Daoy (cell line): ENCODE measurements around the gene PNP. TPM values are rescaled to one million over a fixed set of nuclear protein-coding genes. Genes with fewer than 3 reads are reported as not detected.
A peak's percentile ranks its signal among the peaks of the same experiment; 100 is the strongest.
"Not testable (repeated sequence)": the region's sequence is repeated elsewhere in the genome, so short reads cannot be mapped to it uniquely, and the experiment has no call there.

Source experiments
- DNase-seq: peaks from one replicate; pipeline ENCODE4 v3.0.0-alpha.2; 2015; ENCODE audit warnings: low read depth
- total RNA-seq: library from RNA; depleted of rRNA; stranded (reverse); fragments of >200 nt; shearing (Covaris generic); gene quantifications from 2 replicates; pipeline ENCODE4 v1.2.3, GENCODE V29; 2014; rRNA removed

Gene PNP
- total RNA-seq, 1 experiment from 2014 or later = 184 TPM

GRCh38 chr14:20492486-20492885, 23.3 kb downstream of the PNP start:
- DNase-seq = peak; percentile 79

GRCh38 chr14:20493634-20494033, 24.4 kb downstream of the PNP start:
- no peak for DNase-seq

DNA sequence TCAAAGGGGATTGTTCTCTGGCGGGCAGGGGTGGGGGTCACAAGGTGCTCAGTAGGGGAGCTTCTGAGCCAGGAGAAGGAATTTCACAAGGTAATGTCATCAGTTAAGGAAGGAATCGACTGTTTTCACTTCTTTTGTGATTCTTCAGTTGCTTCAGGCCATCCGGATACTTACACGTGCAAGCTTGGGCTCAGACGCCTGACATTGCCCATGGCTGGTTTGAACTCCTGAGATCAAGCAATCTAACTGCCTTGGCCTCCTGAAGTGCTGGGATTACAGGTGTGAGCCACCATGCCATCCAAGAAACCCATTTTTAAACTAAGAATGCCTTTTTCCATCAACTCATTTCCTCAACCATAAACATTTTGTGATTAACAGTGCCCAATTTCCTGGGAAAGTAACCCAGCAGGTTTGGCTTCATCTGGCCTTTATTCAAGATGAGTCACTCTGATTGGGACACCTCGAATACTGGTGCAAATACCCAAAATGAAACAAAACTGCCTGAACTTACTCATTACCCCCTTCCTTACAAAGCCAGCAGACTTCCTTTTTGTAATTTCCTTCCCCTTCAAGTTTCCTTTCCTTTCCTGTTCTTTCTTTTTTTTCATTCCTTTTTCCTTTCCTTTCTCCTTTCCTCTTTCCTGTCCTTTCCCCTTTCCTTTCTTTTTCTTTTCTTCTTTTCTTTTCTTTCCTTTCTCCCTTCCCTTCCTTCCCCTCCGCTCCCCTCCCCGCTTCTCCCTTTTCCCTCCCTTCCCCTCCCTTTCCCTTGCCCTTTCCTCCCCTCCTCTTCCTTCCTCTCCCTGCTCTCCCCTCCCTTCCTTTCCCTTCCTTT, 25.9 kb downstream of the PNP start:
- DNase-seq = peak; percentile 41

- no peak for DNase-seq
Observed at GRCh38 chr14:20498622-20499021, 29.4 kb downstream of the PNP start.

GRCh38 chr14:20499108-20499507, 29.9 kb downstream of the PNP start:
- DNase-seq = no peak

- DNase-seq = no peak
Observed at GRCh38 chr14:20499881-20500280, 30.7 kb downstream of the PNP start.

- DNase-seq = no peak
Observed at GRCh38 chr14:20501346-20501745, 32.1 kb downstream of the PNP start.

DNA sequence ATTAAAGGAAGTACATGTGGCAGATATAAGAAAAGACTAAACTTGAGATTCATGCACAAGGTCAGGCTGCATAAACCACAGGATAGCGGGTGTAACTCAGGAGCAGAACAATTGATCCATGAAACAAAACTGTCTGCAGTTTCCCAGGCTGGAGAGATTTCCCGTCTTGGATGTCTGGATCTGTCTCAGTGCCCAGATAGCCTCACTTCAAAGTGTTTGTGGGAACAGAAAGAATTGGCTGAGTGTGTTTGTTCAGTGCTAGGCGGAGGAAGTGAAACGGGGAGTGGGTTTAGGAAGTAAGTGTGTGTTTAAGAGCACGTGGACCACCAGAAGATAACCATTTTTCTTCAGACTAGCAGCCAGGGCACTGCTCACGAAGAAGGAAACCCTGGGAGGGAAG, 34.7 kb downstream of the PNP start:
- DNase-seq = no peak

- not testable (repeated sequence) for DNase-seq
Observed at GRCh38 chr14:20506276-20506675, 37.1 kb downstream of the PNP start.

GRCh38 chr14:20506752-20507151, 37.5 kb downstream of the PNP start:
- DNase-seq = not testable (repeated sequence)

DNA sequence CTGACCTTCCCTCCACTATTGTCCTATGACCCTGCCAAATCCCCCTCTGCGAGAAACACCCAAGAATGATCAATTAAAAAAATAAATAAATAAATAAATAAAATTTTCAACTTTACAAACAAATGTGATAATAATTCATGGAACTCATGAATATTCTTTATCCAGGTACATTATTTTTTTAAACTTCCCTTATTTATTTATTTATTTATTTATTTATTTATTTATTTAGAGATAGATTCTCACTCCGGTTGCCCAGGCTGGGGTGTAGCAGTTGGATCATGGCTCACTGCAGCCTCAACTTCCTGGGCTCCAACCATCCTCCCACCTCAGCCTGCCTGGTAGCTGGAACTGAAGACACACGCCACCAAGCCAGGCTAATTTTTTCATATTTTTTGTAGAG, 38.3 kb downstream of the PNP start:
- DNase-seq = not testable (repeated sequence)

- DNase-seq = no peak
Observed at GRCh38 chr14:20508367-20508766, 39.2 kb downstream of the PNP start.

DNA sequence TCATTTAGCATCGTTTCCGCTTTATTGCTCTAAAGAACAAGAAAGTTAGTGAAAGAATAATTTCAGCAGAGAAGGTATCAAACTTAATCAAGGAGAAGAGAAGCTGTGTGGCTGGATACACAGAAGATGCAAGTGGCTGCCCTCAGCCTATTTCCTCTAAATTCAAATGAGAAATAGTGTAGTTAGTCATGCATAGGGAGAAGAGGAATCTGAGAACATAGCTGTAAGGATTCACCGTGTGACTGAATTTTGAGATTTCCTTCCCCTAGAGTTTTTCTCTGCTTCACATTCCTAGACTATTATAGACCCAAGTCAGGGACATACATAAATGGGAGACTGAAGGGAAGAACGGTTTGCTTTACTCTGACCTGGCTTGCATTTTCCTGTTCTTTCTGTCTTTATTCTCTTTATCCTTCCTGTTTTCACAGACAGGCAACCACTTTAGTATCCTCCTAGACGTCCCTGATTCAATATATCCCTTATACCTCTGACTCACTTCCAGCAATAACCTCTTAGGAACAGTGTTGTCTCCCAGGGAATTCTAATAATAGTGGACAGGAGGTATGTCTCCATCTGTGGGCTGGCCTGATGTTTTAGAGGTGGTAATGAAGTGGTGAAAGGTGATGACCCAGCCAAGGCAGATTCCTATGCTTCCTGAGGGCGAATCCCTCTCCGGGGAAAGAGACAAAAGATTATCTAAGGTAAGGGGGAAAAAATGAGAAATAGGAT, 43.1 kb downstream of the PNP start:
- no peak for DNase-seq

DNA sequence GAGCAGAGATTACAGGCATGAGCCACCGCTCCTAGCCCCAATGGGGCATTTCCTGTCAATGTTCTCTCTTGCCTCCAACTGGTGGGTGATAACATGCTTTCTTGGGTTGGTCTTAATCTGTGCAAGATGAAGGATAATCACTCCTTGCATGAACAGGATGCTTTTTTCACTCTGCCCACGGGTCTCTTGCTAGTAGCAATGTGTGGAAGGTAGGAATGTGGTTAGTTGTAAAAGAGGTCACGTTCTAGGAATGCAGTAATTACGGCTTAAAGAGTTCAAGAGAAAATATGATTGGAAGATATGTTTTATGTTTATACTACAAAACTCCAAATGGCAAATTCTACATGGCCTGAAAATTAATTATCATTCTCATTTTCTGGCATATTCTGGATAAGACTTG, 46.6 kb downstream of the PNP start:
- peak; percentile 29 for DNase-seq

DNA sequence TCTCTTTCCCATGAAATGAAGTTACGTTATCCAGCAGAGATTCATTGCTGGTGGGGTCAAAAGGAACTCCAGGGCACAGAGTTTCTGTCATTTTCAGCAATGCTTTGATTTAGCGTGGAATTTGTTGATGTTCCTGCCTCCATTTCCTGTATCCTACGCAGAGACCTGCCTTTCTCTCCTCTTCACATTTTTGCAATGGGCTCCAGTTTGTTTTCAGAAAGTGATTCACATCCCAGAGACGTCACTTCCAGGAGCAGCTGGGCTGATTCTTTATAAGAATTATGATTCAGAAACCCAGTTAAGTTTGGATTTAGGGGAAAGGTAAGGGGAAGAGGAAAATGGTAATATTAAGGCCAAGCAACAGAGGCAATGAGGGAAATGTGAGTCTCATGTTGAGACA, 47.7 kb downstream of the PNP start:
- peak; percentile 63 for DNase-seq

GRCh38 chr14:20522332-20522731, 53.1 kb downstream of the PNP start:
- no peak for DNase-seq

- no peak for DNase-seq
Observed at GRCh38 chr14:20524027-20524426, 54.8 kb downstream of the PNP start.

Other genes starting within 250 kb of the PNP start
- not detected in 2 replicates for gene OR11H6, start 245.7 kb upstream of the PNP start, total RNA-seq
- gene OR11H7, start 240.4 kb upstream of the PNP start, total RNA-seq = not detected in 2 replicates
- not detected in 2 replicates for gene OR11H4, start 230.1 kb upstream of the PNP start, total RNA-seq
- gene TTC5, start 163.5 kb upstream of the PNP start, total RNA-seq = 24.6 and 31.2 TPM in 2 replicates
- gene CCNB1IP1, start 136.1 kb upstream of the PNP start, total RNA-seq = 78.1 and 83.5 TPM in 2 replicates
- 70.3 and 71.1 TPM in 2 replicates for gene PARP2, start 125.8 kb upstream of the PNP start, total RNA-seq
- 12.6 and 13.0 TPM in 2 replicates for gene TEP1, start 55.9 kb upstream of the PNP start, total RNA-seq
- gene KLHL33, start 33.2 kb upstream of the PNP start, total RNA-seq = not detected in 2 replicates
- gene OSGEP, start 14.6 kb upstream of the PNP start, total RNA-seq = 79.5 and 87.9 TPM in 2 replicates
- gene APEX1, start 14.2 kb upstream of the PNP start, total RNA-seq = 63.0 and 110 TPM in 2 replicates
- 19.7 and 21.0 TPM in 2 replicates for gene PIP4P1, start 8.0 kb upstream of the PNP start, total RNA-seq
- gene RNASE10, start 36.1 kb downstream of the PNP start, total RNA-seq = not detected in 2 replicates
- not detected in 2 replicates for gene RNASE9, start 91.6 kb downstream of the PNP start, total RNA-seq
- gene RNASE11, start 118.6 kb downstream of the PNP start, total RNA-seq = 0.17 TPM in 1 of 2 replicates, not detected in the other
- gene RNASE12, start 122.0 kb downstream of the PNP start, total RNA-seq = not detected in 2 replicates
- gene OR6S1, start 172.3 kb downstream of the PNP start, total RNA-seq = not detected in 2 replicates
- 2.4 and 5.2 TPM in 2 replicates for gene RNASE4, start 215.2 kb downstream of the PNP start, total RNA-seq
- gene ANG, start 219.4 kb downstream of the PNP start, total RNA-seq = 1.3 and 2.4 TPM in 2 replicates